Sigmoid colon (tissue), 7 donors: ENCODE results near the gene TRH. TPM values are rescaled to one million over a fixed set of nuclear protein-coding genes. Genes with fewer than 3 reads are reported as not detected.

Experiments used
- DNase-seq: peaks from one replicate; pipeline ENCODE4 v3.0.0-alpha.2; 2019
- H3K27ac ChIP-seq, 4 donors: fragments of 200-600 bp; sonication (generic); one replicate each; pipeline ENCODE4 v1.5.1; 2016 to 2019; ENCODE audit warnings: mild to moderate bottlenecking in 1 of 4
- H3K27me3 ChIP-seq, 3 donors: fragments of 200-600 bp; sonication (generic); one replicate each; pipeline ENCODE4 v1.5.1; 2019; ENCODE audit warnings: mild to moderate bottlenecking in 1 of 3
- H3K36me3 ChIP-seq, 4 donors: fragments of 200-600 bp; sonication (generic); one replicate each; pipeline ENCODE4 v1.5.1; 2016 to 2019
- H3K4me1 ChIP-seq, 4 donors: fragments of 200-600 bp; sonication (generic); one replicate each; pipeline ENCODE4 v1.5.1; 2017 to 2019
- H3K4me3 ChIP-seq, 4 donors: fragments of 200-600 bp; sonication (generic); one replicate each; pipeline ENCODE4 v1.5.1; 2017 to 2019; ENCODE audit warnings: mild to moderate bottlenecking in 2 of 4, moderate library complexity in 1 of 4
- H3K9me3 ChIP-seq, 4 donors: fragments of 200-600 bp in 3 of 4; sonication (generic) in 3 of 4; one replicate each; pipeline versions ENCODE4 v1.5.1 to v1.6.1; 2013 to 2019
- CTCF ChIP-seq, 4 experiments: fragments of 450-650 bp in 3 of 4; fragments of 200-600 bp in 1 of 4; IDR thresholded peaks; one replicate each; pipeline ENCODE4 v1.5.1; 2016 to 2019; ENCODE audit warnings: antibody characterized with exemption in 4 of 4, mild to moderate bottlenecking in 3 of 4, moderate library complexity in 2 of 4
- EP300 ChIP-seq, 4 donors: sonication (generic); formaldehyde crosslinking; IDR thresholded peaks; one replicate each; pipeline ENCODE4 v1.6.1; 2017; ENCODE audit warnings: antibody characterized with exemption in 4 of 4
- POLR2A ChIP-seq, 2 donors: fragments of 450-650 bp; IDR thresholded peaks; one replicate each; pipeline ENCODE4 v1.6.1; 2016; ENCODE audit warnings: antibody characterized with exemption in 2 of 2, mild to moderate bottlenecking in 2 of 2, moderate library complexity in 2 of 2
- POLR2AphosphoS5 ChIP-seq, 4 donors: sonication (generic); formaldehyde crosslinking; IDR thresholded peaks; one replicate each; pipeline ENCODE4 v1.6.1; 2017; ENCODE audit warnings: antibody characterized with exemption in 4 of 4
- WGBS, 2 donors: extraction: QIAGEN DNeasy Blood & Tissue Kit; methylation state at CpG; one replicate each; pipeline ENCODE4 v1.1.7; 2013; 5-methylcytosine and 5-hydroxymethylcytosine counted together
- intact Hi-C: fragments of 100-400 bp; cut with DNase I; formaldehyde crosslinking; loops from one replicate; pipeline ENCODE4 v1.15.1; 2023
- polyA plus RNA-seq, 3 donors: library from polyadenylated mRNA; stranded (reverse); fragments of 200-250 nt; gene quantifications; one replicate each; pipeline ENCODE4 v1.2.3, GENCODE V29; 2013
- total RNA-seq, 4 donors: library from RNA; depleted of rRNA; stranded (reverse); fragments of >200 nt; gene quantifications; one replicate each; pipeline ENCODE4 v1.1.0, GENCODE V29; 2016
- donor health status: healthy with polysubstance abuse.
- donor health status: Bipolar disorder and iron deficiency.
- donor health status: healthy.

TRH gene
- total and polyA plus RNA-seq, 7 donors, result 0.03 TPM; not detected in 6

- TF ChIP-seq POLR2A (IDR thresholded peaks at IDR 0.05), result no peak
- TF ChIP-seq CTCF (IDR thresholded peaks at IDR 0.05), result no peak
- TF ChIP-seq POLR2AphosphoS5 (IDR thresholded peaks at IDR 0.05), result no peak
- no peak for TF ChIP-seq EP300 (IDR thresholded peaks at IDR 0.05)
- Histone ChIP-seq H3K4me3 (peak overlapping the region in 2 of 4 donors; percentile 25 to 26), H3K36me3 (no peaks in the 10 kb centered on the region), H3K27ac (no peak overlapping the region), H3K27me3 (peaks cover 29 to 74% (median 57%) of the 10 kb centered on the region in 3 donors), H3K9me3 (no peaks in the 10 kb centered on the region), H3K4me1 (peaks cover 0 to 21% (median 18%) of the 10 kb centered on the region in 4 donors)
- 17 to 18% methylated on average over 27 of the region's 27 CpGs for WGBS, 2 donors
- intact Hi-C loops, result no loop called here
- DNase-seq, result no peak
Observed at GRCh38 chr3:129975705-129976048, 1.2 kb downstream of the TRH start.

DNA sequence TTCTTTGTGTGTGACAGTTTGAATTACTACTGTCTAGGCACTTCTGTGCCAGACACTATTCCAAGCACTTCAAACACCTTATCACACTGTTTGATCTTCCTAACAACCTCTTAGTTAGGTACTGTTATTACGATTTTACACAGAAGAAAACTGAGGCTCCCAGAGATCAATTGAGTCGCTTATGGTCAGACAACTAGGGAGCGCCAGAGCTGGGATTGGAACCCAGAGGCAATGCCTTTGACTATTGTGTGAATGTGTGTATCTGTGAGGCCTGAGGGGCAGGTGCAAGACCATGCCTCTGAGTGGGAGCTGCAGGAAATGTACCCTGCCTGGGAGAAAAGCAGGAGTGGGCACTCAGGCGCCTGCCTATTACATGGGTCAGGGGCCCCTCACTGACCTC is 1.8 kb downstream of the TRH start:
- TF ChIP-seq POLR2AphosphoS5 (IDR thresholded peaks at IDR 0.05), result no peak
- TF ChIP-seq POLR2A (IDR thresholded peaks at IDR 0.05), result no peak
- TF ChIP-seq EP300 (IDR thresholded peaks at IDR 0.05), result no peak
- TF ChIP-seq CTCF (IDR thresholded peaks at IDR 0.05), result no peak
- H3K27ac ChIP-seq, result no peak overlapping the region
- WGBS, 2 donors, result 78 to 86% methylated on average over 4 of the region's 4 CpGs
- no peaks in the 10 kb centered on the region for H3K36me3 ChIP-seq
- H3K9me3 ChIP-seq, result no peaks in the 10 kb centered on the region
- DNase-seq, result no peak
- intact Hi-C loops, result no loop called here
- peaks cover 29 to 75% (median 57%) of the 10 kb centered on the region in 3 donors for H3K27me3 ChIP-seq
- H3K4me1 ChIP-seq, result peaks cover 0 to 21% (median 18%) of the 10 kb centered on the region in 4 donors
- no peak overlapping the region for H3K4me3 ChIP-seq

DNA sequence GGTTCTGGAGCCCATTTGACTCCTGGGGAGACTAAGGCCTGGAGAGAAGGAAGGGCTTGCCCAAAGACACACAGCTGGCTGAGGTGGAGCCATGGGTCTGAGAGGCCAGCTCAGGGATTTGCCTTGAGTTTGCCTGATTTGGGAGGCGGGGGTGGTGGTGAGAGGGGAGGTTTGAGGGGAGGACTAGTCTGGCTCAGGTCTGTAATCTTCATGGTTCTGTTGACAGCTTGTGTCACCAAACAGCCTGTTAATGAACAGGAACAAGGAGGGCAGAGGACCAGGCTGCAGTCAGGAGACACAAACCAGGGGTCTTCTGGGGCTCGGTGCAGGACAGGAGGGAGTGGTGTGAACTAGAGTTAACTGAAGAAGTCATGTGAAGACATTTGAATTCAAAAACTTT is 3.6 kb downstream of the TRH start:
- peaks cover 0 to 21% (median 18%) of the 10 kb centered on the region in 4 donors for H3K4me1 ChIP-seq
- H3K36me3 ChIP-seq, result no peaks in the 10 kb centered on the region
- DNase-seq, result no peak
- H3K4me3 ChIP-seq, result no peak overlapping the region
- intact Hi-C loops, result no loop called here
- H3K27me3 ChIP-seq, result peaks cover 29 to 72% (median 56%) of the 10 kb centered on the region in 3 donors
- no peak for TF ChIP-seq CTCF (IDR thresholded peaks at IDR 0.05)
- no peak for TF ChIP-seq EP300 (IDR thresholded peaks at IDR 0.05)
- TF ChIP-seq POLR2A (IDR thresholded peaks at IDR 0.05), result no peak
- no peak for TF ChIP-seq POLR2AphosphoS5 (IDR thresholded peaks at IDR 0.05)
- H3K27ac ChIP-seq, result no peak overlapping the region
- 83 to 88% methylated on average over 2 of the region's 2 CpGs for WGBS, 2 donors
- no peaks in the 10 kb centered on the region for H3K9me3 ChIP-seq

DNA sequence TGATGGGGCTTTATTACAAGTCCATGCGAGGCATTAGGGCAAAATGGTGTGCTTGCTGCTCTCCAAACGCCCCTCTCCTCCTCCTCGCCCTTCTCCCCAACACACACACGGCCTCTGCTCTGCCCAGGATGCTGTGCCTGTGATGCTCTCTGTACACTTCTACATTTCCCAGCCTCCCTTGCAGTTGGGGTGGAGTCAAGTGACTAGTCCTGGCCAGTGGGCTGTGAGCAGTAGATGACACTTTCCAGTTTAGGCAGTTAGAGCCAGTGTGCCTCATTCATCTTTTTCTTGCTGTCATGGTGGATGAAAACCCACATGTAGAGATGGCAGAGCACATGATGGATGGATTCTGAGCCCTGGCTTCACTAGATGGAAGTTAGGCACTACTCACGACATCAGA is 5.4 kb downstream of the TRH start:
- Histone ChIP-seq H3K4me3 (no peak overlapping the region), H3K36me3 (no peaks in the 10 kb centered on the region), H3K9me3 (no peaks in the 10 kb centered on the region), H3K27ac (no peak overlapping the region), H3K4me1 (peaks cover 0 to 14% (median 12%) of the 10 kb centered on the region in 4 donors), H3K27me3 (peaks cover 23 to 56% (median 41%) of the 10 kb centered on the region in 3 donors)
- no peak for DNase-seq
- WGBS, 2 donors, result 84 to 87% methylated on average over 5 of the region's 5 CpGs
- intact Hi-C loops, result no loop called here
- no peak for TF ChIP-seq EP300 (IDR thresholded peaks at IDR 0.05)

GRCh38 chr3:129983561-129983960 is 9.0 kb downstream of the TRH start:
- Histone ChIP-seq H3K27me3 (peaks cover 4 to 19% (median 8%) of the 10 kb centered on the region in 3 donors), H3K4me3 (no peak overlapping the region), H3K9me3 (no peaks in the 10 kb centered on the region), H3K27ac (no peak overlapping the region), H3K36me3 (no peaks in the 10 kb centered on the region), H3K4me1 (no peaks in the 10 kb centered on the region)
- no peak for DNase-seq
- intact Hi-C loops, result no loop called here
- 87 to 89% methylated on average over 8 of the region's 8 CpGs for WGBS, 2 donors
- TF ChIP-seq POLR2AphosphoS5 (IDR thresholded peaks at IDR 0.05) (no peak), CTCF (IDR thresholded peaks at IDR 0.05) (no peak), EP300 (IDR thresholded peaks at IDR 0.05) (no peak), POLR2A (IDR thresholded peaks at IDR 0.05) (no peak)
